Activated B cell treated with CpG ODN at 0.5 μM for 24 hours (primary cell): Measurements from ENCODE around the gene VAT1L. TPM values are rescaled to one million over a fixed set of nuclear protein-coding genes. Genes with fewer than 3 reads are reported as not detected.
"Not testable (repeated sequence)": the region's sequence is repeated elsewhere in the genome, so short reads cannot be mapped to it uniquely, and the experiment has no call there.

Experiments
- ATAC-seq: fragments of 200-7000 bp; cut with Tn5 transposase; one replicate; pipeline ENCODE4 v1.10.0; 2021; ENCODE audit warnings: low read depth, mild to moderate bottlenecking, moderate library complexity
- CTCF ChIA-PET: fragments of 350-600 bp; sonication (Branson Sonifier 250); formaldehyde crosslinking; loops from one replicate; lab custom pipeline; 2021; ENCODE audit warnings: antibody characterized with exemption; lab: Charles Lee
- POLR2A ChIA-PET: fragments of 350-600 bp; sonication (Branson Sonifier 250); formaldehyde crosslinking; loops from one replicate; lab custom pipeline; 2021; ENCODE audit warnings: antibody characterized with exemption; lab: Charles Lee
- DNase-seq: peaks from one replicate; pipeline ENCODE4 v3.0.0; 2022
- H3K27ac Mint-ChIP-seq: one replicate; pipeline ENCODE4 v1.8.0; 2020; ENCODE audit warnings: mixed read lengths
- H3K27me3 Mint-ChIP-seq: one replicate; pipeline ENCODE4 v1.8.0; 2021; ENCODE audit warnings: mixed read lengths
- H3K36me3 Mint-ChIP-seq: one replicate; pipeline ENCODE4 v1.8.0; 2021; ENCODE audit warnings: low read depth, mixed read lengths
- H3K4me1 Mint-ChIP-seq: one replicate; pipeline ENCODE4 v1.8.0; 2021; ENCODE audit warnings: mixed read lengths
- H3K4me3 Mint-ChIP-seq: one replicate; pipeline ENCODE4 v1.8.0; 2020; ENCODE audit warnings: mild to moderate bottlenecking, mixed read lengths
- H3K9me3 Mint-ChIP-seq: one replicate; pipeline ENCODE4 v1.8.0; 2020; ENCODE audit warnings: mixed read lengths
- intact Hi-C: fragments of 100-400 bp; cut with micrococcal nuclease; formaldehyde crosslinking; loops from one replicate; pipeline ENCODE4 v1.15.1; 2024
- total RNA-seq: library from RNA; stranded (reverse); gene quantifications from 2 replicates; pipeline ENCODE4 v1.2.3, GENCODE V29; 2022
- TF ChIP-seq, protein P1 (sequence below): fragments of 200-600 bp; IDR thresholded peaks from one replicate; pipeline ENCODE4 v1.8.0; 2022; ENCODE audit warnings: antibody characterized with exemption, mild to moderate bottlenecking

Gene VAT1L
- total RNA-seq, 1 donor from 2014 or later: not detected

- CTCF ChIA-PET: no interaction called here
- peaks cover 3% of the 10 kb centered on the region for H3K27me3 Mint-ChIP-seq
Measured at GRCh38 chr16:77985111-77985510, 196.7 kb downstream of the VAT1L start.

GRCh38 chr16:77986011-77986740 lies 197.8 kb downstream of the VAT1L start:
- H3K27me3 Mint-ChIP-seq: peaks cover 3% of the 10 kb centered on the region
- intact Hi-C loops: no loop called here
- ATAC-seq: no peak
- DNase-seq: no peak
- TF ChIP-seq, protein P1, sequence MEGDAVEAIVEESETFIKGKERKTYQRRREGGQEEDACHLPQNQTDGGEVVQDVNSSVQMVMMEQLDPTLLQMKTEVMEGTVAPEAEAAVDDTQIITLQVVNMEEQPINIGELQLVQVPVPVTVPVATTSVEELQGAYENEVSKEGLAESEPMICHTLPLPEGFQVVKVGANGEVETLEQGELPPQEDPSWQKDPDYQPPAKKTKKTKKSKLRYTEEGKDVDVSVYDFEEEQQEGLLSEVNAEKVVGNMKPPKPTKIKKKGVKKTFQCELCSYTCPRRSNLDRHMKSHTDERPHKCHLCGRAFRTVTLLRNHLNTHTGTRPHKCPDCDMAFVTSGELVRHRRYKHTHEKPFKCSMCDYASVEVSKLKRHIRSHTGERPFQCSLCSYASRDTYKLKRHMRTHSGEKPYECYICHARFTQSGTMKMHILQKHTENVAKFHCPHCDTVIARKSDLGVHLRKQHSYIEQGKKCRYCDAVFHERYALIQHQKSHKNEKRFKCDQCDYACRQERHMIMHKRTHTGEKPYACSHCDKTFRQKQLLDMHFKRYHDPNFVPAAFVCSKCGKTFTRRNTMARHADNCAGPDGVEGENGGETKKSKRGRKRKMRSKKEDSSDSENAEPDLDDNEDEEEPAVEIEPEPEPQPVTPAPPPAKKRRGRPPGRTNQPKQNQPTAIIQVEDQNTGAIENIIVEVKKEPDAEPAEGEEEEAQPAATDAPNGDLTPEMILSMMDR: no peak
- no peak overlapping the region for H3K4me3 Mint-ChIP-seq
- no peaks in the 10 kb centered on the region for H3K36me3 Mint-ChIP-seq
- H3K4me1 Mint-ChIP-seq: no peaks in the 10 kb centered on the region
- no peaks in the 10 kb centered on the region for H3K9me3 Mint-ChIP-seq
- H3K27ac Mint-ChIP-seq: no peak overlapping the region
- ChIA-PET CTCF (no interaction called here), POLR2A (no interaction called here)

More at GRCh38 chr16:77985111-77985510, 196.7 kb downstream of the VAT1L start:
- ATAC-seq: no peak
- no peak overlapping the region for H3K27ac Mint-ChIP-seq
- no peak for DNase-seq
- TF ChIP-seq, protein P1: no peak
- POLR2A ChIA-PET: no interaction called here
- no peaks in the 10 kb centered on the region for H3K36me3 Mint-ChIP-seq
- H3K4me1 Mint-ChIP-seq: no peaks in the 10 kb centered on the region
- intact Hi-C loops: no loop called here
- H3K4me3 Mint-ChIP-seq: no peak overlapping the region
- H3K9me3 Mint-ChIP-seq: no peaks in the 10 kb centered on the region

DNA sequence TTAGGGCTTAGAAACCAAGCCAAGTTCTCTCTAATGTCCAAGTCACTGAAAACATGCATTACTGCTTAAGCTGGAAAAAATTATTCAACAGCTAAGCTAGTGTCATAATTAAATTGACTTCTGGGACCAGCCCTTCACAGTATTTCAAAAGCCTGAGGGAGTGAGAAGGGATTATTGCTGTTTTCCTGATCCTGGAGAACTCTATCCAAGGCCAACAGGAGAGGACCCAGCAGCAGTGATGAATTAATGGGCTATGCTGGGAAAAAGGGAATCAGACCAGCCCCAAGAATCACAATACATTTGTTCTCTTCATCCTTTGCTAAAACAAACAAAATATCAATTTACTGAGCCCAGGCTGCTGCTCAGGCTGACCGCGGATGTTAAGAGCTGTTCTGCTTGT lies 199.4 kb downstream of the VAT1L start:
- Mint-ChIP-seq H3K27me3 (peaks cover 3% of the 10 kb centered on the region), H3K27ac (no peak overlapping the region), H3K4me1 (no peaks in the 10 kb centered on the region), H3K36me3 (no peaks in the 10 kb centered on the region), H3K9me3 (no peaks in the 10 kb centered on the region), H3K4me3 (no peak overlapping the region)
- intact Hi-C loops: no loop called here
- DNase-seq (no peak), ATAC-seq (no peak)
- ChIA-PET CTCF (no interaction called here), POLR2A (interaction anchor here (0.6 kb wide), 1 partner anchor 10 kb away, joined by 3 read pairs; no protein-coding TSS in a partner anchor)
- TF ChIP-seq, protein P1: no peak

- H3K27ac Mint-ChIP-seq: no peak overlapping the region
- CTCF ChIA-PET: no interaction called here
- intact Hi-C loops: no loop called here
- H3K36me3 Mint-ChIP-seq: no peaks in the 10 kb centered on the region
- no peaks in the 10 kb centered on the region for H3K9me3 Mint-ChIP-seq
- POLR2A ChIA-PET: no interaction called here
- ATAC-seq (no peak), DNase-seq (no peak)
- peaks cover 3% of the 10 kb centered on the region for H3K27me3 Mint-ChIP-seq
- TF ChIP-seq, protein P1: no peak
- H3K4me1 Mint-ChIP-seq: no peaks in the 10 kb centered on the region
- no peak overlapping the region for H3K4me3 Mint-ChIP-seq
Measured at GRCh38 chr16:77989846-77990245, 201.5 kb downstream of the VAT1L start.

- Mint-ChIP-seq H3K36me3 (no peaks in the 10 kb centered on the region), H3K4me1 (no peaks in the 10 kb centered on the region), H3K4me3 (no peak overlapping the region), H3K9me3 (peaks cover 9% of the 10 kb centered on the region), H3K27me3 (peaks cover 3% of the 10 kb centered on the region), H3K27ac (no peak overlapping the region)
- intact Hi-C loops: no loop called here
- CTCF ChIA-PET: no interaction called here
- POLR2A ChIA-PET: no interaction called here
- DNase-seq (no peak), ATAC-seq (no peak)
- TF ChIP-seq, protein P1: no peak
Measured at GRCh38 chr16:77991701-77992100, 203.3 kb downstream of the VAT1L start.

DNA sequence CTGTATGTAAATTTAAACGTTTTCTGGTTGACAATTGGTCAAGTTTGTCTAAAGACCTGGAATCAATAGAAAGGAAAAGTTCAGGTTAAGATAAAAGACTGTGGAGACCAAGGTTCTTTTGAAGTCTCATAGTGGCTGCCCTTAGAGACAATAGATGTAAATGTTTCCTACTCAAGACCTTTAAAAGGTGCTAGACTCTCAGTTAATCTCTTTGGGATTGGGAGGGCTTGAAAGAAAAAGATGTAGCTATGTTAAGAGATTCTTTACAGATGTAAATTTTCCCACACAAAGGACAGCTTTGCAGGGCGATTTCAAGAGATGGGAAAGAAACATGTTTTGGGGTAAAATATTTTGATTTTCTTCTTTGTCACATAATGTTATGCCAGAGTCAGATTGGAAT lies 204.0 kb downstream of the VAT1L start:
- H3K36me3 Mint-ChIP-seq, ATAC-seq, H3K4me3 Mint-ChIP-seq, H3K27ac Mint-ChIP-seq, H3K4me1 Mint-ChIP-seq, CTCF ChIA-PET, intact Hi-C loops, DNase-seq, POLR2A ChIA-PET, H3K27me3 Mint-ChIP-seq: not testable (repeated sequence)
- peaks cover 12% of the 10 kb centered on the region for H3K9me3 Mint-ChIP-seq
